ENCODE results near the gene FIZ1.

GRCh38 chr19:55635334-55635717, 36.0 kb upstream of the FIZ1 start:
- TF ChIP-seq CHD1 (IDR thresholded peaks at IDR 0.05; ENCODE audit: low read depth, low read length) (no peak), BHLHE40 (IDR thresholded peaks at IDR 0.05; ENCODE audit: low read depth, low read length) (no peak), NFE2L2 (IDR thresholded peaks at IDR 0.05; ENCODE audit: low read depth, low read length) (no peak), CEBPB (IDR thresholded peaks at IDR 0.05; ENCODE audit: low read depth, low read length) (no peak), POLR2A (IDR thresholded peaks at IDR 0.05; ENCODE audit: low read depth, low read length) (no peak), RAD21 (IDR thresholded peaks at IDR 0.05; ENCODE audit: low read length) (no peak), MAFK (IDR thresholded peaks at IDR 0.05; ENCODE audit: low read depth, low read length) (no peak), FOS (IDR thresholded peaks at IDR 0.05; ENCODE audit: low read depth, low read length) (no peak), SMC3 (IDR thresholded peaks at IDR 0.05; ENCODE audit: low read depth, low read length) (no peak), RFX5 (IDR thresholded peaks at IDR 0.05; ENCODE audit: low read depth, low read length) (no peak), ELK1 (IDR thresholded peaks at IDR 0.05; ENCODE audit: borderline replicate concordance, low read depth, low read length) (no peak)
- TF ChIP-seq, protein P1, sequence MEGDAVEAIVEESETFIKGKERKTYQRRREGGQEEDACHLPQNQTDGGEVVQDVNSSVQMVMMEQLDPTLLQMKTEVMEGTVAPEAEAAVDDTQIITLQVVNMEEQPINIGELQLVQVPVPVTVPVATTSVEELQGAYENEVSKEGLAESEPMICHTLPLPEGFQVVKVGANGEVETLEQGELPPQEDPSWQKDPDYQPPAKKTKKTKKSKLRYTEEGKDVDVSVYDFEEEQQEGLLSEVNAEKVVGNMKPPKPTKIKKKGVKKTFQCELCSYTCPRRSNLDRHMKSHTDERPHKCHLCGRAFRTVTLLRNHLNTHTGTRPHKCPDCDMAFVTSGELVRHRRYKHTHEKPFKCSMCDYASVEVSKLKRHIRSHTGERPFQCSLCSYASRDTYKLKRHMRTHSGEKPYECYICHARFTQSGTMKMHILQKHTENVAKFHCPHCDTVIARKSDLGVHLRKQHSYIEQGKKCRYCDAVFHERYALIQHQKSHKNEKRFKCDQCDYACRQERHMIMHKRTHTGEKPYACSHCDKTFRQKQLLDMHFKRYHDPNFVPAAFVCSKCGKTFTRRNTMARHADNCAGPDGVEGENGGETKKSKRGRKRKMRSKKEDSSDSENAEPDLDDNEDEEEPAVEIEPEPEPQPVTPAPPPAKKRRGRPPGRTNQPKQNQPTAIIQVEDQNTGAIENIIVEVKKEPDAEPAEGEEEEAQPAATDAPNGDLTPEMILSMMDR (conservative IDR thresholded peaks at IDR 0.05; ENCODE audit: low read depth, low read length) = no peak
- TF ChIP-seq, protein P2, sequence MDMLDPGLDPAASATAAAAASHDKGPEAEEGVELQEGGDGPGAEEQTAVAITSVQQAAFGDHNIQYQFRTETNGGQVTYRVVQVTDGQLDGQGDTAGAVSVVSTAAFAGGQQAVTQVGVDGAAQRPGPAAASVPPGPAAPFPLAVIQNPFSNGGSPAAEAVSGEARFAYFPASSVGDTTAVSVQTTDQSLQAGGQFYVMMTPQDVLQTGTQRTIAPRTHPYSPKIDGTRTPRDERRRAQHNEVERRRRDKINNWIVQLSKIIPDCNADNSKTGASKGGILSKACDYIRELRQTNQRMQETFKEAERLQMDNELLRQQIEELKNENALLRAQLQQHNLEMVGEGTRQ (IDR thresholded peaks at IDR 0.05; ENCODE audit: low read depth, low read length) = no peak
